PC-3 (cell line): ENCODE measurements around the gene OSBPL8. TPM values are rescaled to one million over a fixed set of nuclear protein-coding genes. Genes with fewer than 3 reads are reported as not detected.

Experiments used
- ATAC-seq: fragments of 200-7000 bp; cut with Tn5 transposase; 2 replicates; pipeline ENCODE4 v1.9.1; 2020; ENCODE audit warnings: mild to moderate bottlenecking, moderate library complexity
- BruUV-seq: library from RNA; stranded (reverse); fragments of 400-500 nt; replicated peaks from 2 replicates; lab custom pipeline; 2021; lab: Mats Ljungman, UMichigan
- CTCF ChIA-PET: fragments of 300-600 bp; sonication (Branson Sonifier 250); formaldehyde crosslinking; loops from one replicate; lab custom pipeline; 2022; ENCODE audit warnings: antibody characterized with exemption; lab: Charles Lee
- POLR2A ChIA-PET: fragments of 300-600 bp; sonication (Branson Sonifier 250); formaldehyde crosslinking; loops from one replicate; lab custom pipeline; 2022; ENCODE audit warnings: antibody characterized with exemption; ENCODE audit not compliant: unreplicated experiment; lab: Charles Lee
- DNase-seq: peaks from one replicate; pipeline ENCODE4 v3.0.0-alpha.2; 2015
- H2AFZ ChIP-seq: fragments of 300-600 bp; sonication (generic); 2 replicates; pipeline ENCODE4 v1.6.0; 2016; ENCODE audit warnings: antibody characterized with exemption, low read length
- H3F3A ChIP-seq: fragments of 300-600 bp; sonication (generic); one replicate; pipeline ENCODE4 v1.6.0; 2017; ENCODE audit warnings: antibody characterized with exemption, low read length, control low read depth, mild to moderate bottlenecking; ENCODE audit not compliant: unreplicated experiment
- H3K27ac ChIP-seq: fragments of 300-600 bp; sonication (generic); 2 replicates; pipeline ENCODE4 v1.5.1; 2016; ENCODE audit warnings: mild to moderate bottlenecking, low read length
- H3K27me3 ChIP-seq: fragments of 300-600 bp; sonication (generic); 2 replicates; pipeline ENCODE4 v1.6.1; 2016; ENCODE audit warnings: low read length, mixed read lengths
- H3K36me3 ChIP-seq: fragments of 300-600 bp; sonication (generic); 2 replicates; pipeline ENCODE4 v1.6.1; 2016; ENCODE audit warnings: low read depth, mixed run types, low read length, mixed read lengths
- H3K4me1 ChIP-seq: fragments of 300-600 bp; sonication (generic); 2 replicates; pipeline ENCODE4 v1.5.1; 2016; ENCODE audit warnings: low read length; ENCODE audit not compliant: insufficient read depth
- H3K4me2 ChIP-seq: fragments of 300-600 bp; sonication (generic); 2 replicates; pipeline ENCODE4 v1.6.0; 2016; ENCODE audit warnings: low read length
- H3K4me3 ChIP-seq: fragments of 300-600 bp; sonication (generic); 2 replicates; pipeline ENCODE4 v1.5.1; 2016; ENCODE audit warnings: mild to moderate bottlenecking, low read length, mixed read lengths
- H3K79me2 ChIP-seq: fragments of 300-600 bp; sonication (generic); 2 replicates; pipeline ENCODE4 v1.6.1; 2017; ENCODE audit warnings: low read length, mixed read lengths
- H3K9ac ChIP-seq: fragments of 300-600 bp; sonication (generic); 2 replicates; pipeline ENCODE4 v1.6.0; 2016; ENCODE audit warnings: mild to moderate bottlenecking, low read length
- H3K9me2 ChIP-seq: fragments of 300-600 bp; sonication (generic); replicated peaks from 2 replicates; pipeline ENCODE4 v1.6.1; 2016; ENCODE audit warnings: mixed run types, low read length, mixed read lengths
- H3K9me3 ChIP-seq: fragments of 300-600 bp; sonication (generic); 2 replicates; pipeline ENCODE4 v1.6.1; 2016; ENCODE audit warnings: low read length, mixed read lengths
- H4K20me1 ChIP-seq: fragments of 300-600 bp; sonication (generic); 2 replicates; pipeline ENCODE4 v1.6.1; 2016; ENCODE audit warnings: low read length, mixed read lengths
- CTCF ChIP-seq: fragments of 300-600 bp; sonication (generic); conservative IDR thresholded peaks from 2 replicates; pipeline ENCODE4 v1.5.1; 2017; ENCODE audit warnings: antibody characterized with exemption, low read depth, mild to moderate bottlenecking, low read length
- EZH2 ChIP-seq: fragments of 300-600 bp; sonication (generic); IDR thresholded peaks from one replicate; pipeline ENCODE4 v1.6.1; 2017; ENCODE audit warnings: antibody characterized with exemption, mild to moderate bottlenecking, low read length; ENCODE audit not compliant: unreplicated experiment
- EZH2phosphoT487 ChIP-seq: fragments of 300-600 bp; sonication (generic); IDR thresholded peaks from 2 replicates; pipeline ENCODE4 v1.6.1; 2018; ENCODE audit warnings: mild to moderate bottlenecking, antibody characterized with exemption, low read length, borderline replicate concordance
- intact Hi-C: fragments of 100-400 bp; cut with micrococcal nuclease; formaldehyde crosslinking; loops from 2 replicates; pipeline ENCODE4 v1.9.0; 2023
- total RNA-seq: library from RNA; depleted of rRNA; stranded (reverse); fragments of >200 nt; gene quantifications from 2 replicates; pipeline ENCODE4 v1.2.3, GENCODE V29; 2014

The OSBPL8 gene
- total RNA-seq, 1 experiment from 2014 or later: 28.5 TPM

GRCh38 chr12:76407710-76408109, 151.9 kb downstream of the OSBPL8 start:
- no TSS peak for BruUV-seq
- no peak overlapping the region for H3K9ac ChIP-seq
- intact Hi-C loops: no loop called here
- no peaks in the 10 kb centered on the region for H3K27me3 ChIP-seq
- ChIA-PET CTCF (no interaction called here), POLR2A (no interaction called here)
- TF ChIP-seq EZH2 (no peak), CTCF (no peak), EZH2phosphoT487 (no peak)
- H3K36me3 ChIP-seq: no peaks in the 10 kb centered on the region
- H3K4me3 ChIP-seq: no peak overlapping the region
- H3K9me2 ChIP-seq: no peaks in the 10 kb centered on the region
- H3K4me2 ChIP-seq: no peak overlapping the region
- no peak overlapping the region for H3K27ac ChIP-seq
- no peaks in the 10 kb centered on the region for H4K20me1 ChIP-seq
- no peaks in the 10 kb centered on the region for H3K79me2 ChIP-seq
- ATAC-seq (no peak), DNase-seq (no peak)
- no peaks in the 10 kb centered on the region for H3F3A ChIP-seq
- H2AFZ ChIP-seq: no peak overlapping the region
- no peaks in the 10 kb centered on the region for H3K4me1 ChIP-seq
- no peaks in the 10 kb centered on the region for H3K9me3 ChIP-seq

GRCh38 chr12:76402259-76402658, 157.3 kb downstream of the OSBPL8 start:
- Histone ChIP-seq H4K20me1 (no peaks in the 10 kb centered on the region), H3K27ac (no peak overlapping the region), H3K4me2 (no peak overlapping the region), H3K4me1 (no peaks in the 10 kb centered on the region), H3K9ac (no peak overlapping the region), H2AFZ (no peak overlapping the region), H3K27me3 (no peaks in the 10 kb centered on the region), H3K36me3 (no peaks in the 10 kb centered on the region), H3K4me3 (no peak overlapping the region), H3K9me2 (no peaks in the 10 kb centered on the region), H3K79me2 (no peaks in the 10 kb centered on the region), H3F3A (no peaks in the 10 kb centered on the region), H3K9me3 (no peaks in the 10 kb centered on the region)
- ChIA-PET POLR2A (no interaction called here), CTCF (no interaction called here)
- TF ChIP-seq EZH2phosphoT487 (no peak), CTCF (no peak), EZH2 (no peak)
- ATAC-seq: no peak
- intact Hi-C loops: no loop called here
- DNase-seq: no peak
- no TSS peak for BruUV-seq

GRCh38 chr12:76400136-76400535, 159.4 kb downstream of the OSBPL8 start:
- POLR2A ChIA-PET: no interaction called here

More at GRCh38 chr12:76400136-76400535, 159.4 kb downstream of the OSBPL8 start:
- Histone ChIP-seq H3K27ac (no peak overlapping the region), H3K4me3 (no peak overlapping the region), H3F3A (no peaks in the 10 kb centered on the region), H3K9me3 (no peaks in the 10 kb centered on the region), H3K4me1 (no peaks in the 10 kb centered on the region), H3K9me2 (no peaks in the 10 kb centered on the region), H3K9ac (no peak overlapping the region), H3K79me2 (no peaks in the 10 kb centered on the region), H3K27me3 (no peaks in the 10 kb centered on the region), H4K20me1 (no peaks in the 10 kb centered on the region), H3K4me2 (no peak overlapping the region), H2AFZ (no peak overlapping the region), H3K36me3 (no peaks in the 10 kb centered on the region)
- DNase-seq: no peak
- ATAC-seq: no peak
- CTCF ChIA-PET: no interaction called here
- no TSS peak for BruUV-seq
- no peak for TF ChIP-seq EZH2
- TF ChIP-seq EZH2phosphoT487: no peak
- no peak for TF ChIP-seq CTCF
- intact Hi-C loops: no loop called here
